ENCODE measurements around the gene PRKAG1.

PRKAG1 gene

GRCh38 chr12:49000346-49000745 lies 18.2 kb downstream of the PRKAG1 start:
- no peak for DNase-seq

GRCh38 chr12:48999371-49000131 lies 19.0 kb downstream of the PRKAG1 start, which contains the start of gene DDN:
Gene DDN, minus strand, starts transcription at chr12:48999375. Its CDS starts 88 bp downstream, at chr12:48999287.
- DNase-seq = peak; percentile 14

GRCh38 chr12:48998497-48999353 lies 19.9 kb downstream of the PRKAG1 start:
- DNase-seq = no peak

- DNase-seq = no peak
Measured at GRCh38 chr12:48997719-48998496, 20.7 kb downstream of the PRKAG1 start.

GRCh38 chr12:48996794-48997718 lies 21.5 kb downstream of the PRKAG1 start:
- DNase-seq = peak; percentile 41

- DNase-seq = no peak
Measured at GRCh38 chr12:48995086-48995879, 23.3 kb downstream of the PRKAG1 start.

- DNase-seq = no peak
Measured at GRCh38 chr12:48994224-48995085, 24.1 kb downstream of the PRKAG1 start.

- no peak for DNase-seq
Measured at GRCh38 chr12:48993787-48994186, 24.8 kb downstream of the PRKAG1 start.

GRCh38 chr12:48991247-48992050 lies 27.1 kb downstream of the PRKAG1 start:
- DNase-seq = no peak

- DNase-seq = no peak
Measured at GRCh38 chr12:48990552-48990951, 28.0 kb downstream of the PRKAG1 start.

- DNase-seq = peak; percentile 60
Measured at GRCh38 chr12:48988030-48988649, 30.4 kb downstream of the PRKAG1 start.

- no peak for DNase-seq
Measured at GRCh38 chr12:48986720-48987291, 31.8 kb downstream of the PRKAG1 start.

- DNase-seq = no peak
Measured at GRCh38 chr12:48985901-48986300, 32.7 kb downstream of the PRKAG1 start.

- no peak for DNase-seq
Measured at GRCh38 chr12:48985475-48985897, 33.1 kb downstream of the PRKAG1 start.

GRCh38 chr12:48982397-48983080 lies 36.0 kb downstream of the PRKAG1 start:
- DNase-seq = no peak

- DNase-seq = no peak
Measured at GRCh38 chr12:48981757-48982157, 36.8 kb downstream of the PRKAG1 start.

GRCh38 chr12:48980953-48981756 lies 37.4 kb downstream of the PRKAG1 start:
- DNase-seq = peak; percentile 51
